Measurements from ENCODE around the gene GSN.

GSN gene

GRCh38 chr9:121357011-121357410 is 89.0 kb downstream of the GSN start:
- DNase-seq: no peak

- no peak for DNase-seq
These were observed 90.8 kb downstream of the GSN start for GRCh38 chr9:121358751-121359150.

DNA sequence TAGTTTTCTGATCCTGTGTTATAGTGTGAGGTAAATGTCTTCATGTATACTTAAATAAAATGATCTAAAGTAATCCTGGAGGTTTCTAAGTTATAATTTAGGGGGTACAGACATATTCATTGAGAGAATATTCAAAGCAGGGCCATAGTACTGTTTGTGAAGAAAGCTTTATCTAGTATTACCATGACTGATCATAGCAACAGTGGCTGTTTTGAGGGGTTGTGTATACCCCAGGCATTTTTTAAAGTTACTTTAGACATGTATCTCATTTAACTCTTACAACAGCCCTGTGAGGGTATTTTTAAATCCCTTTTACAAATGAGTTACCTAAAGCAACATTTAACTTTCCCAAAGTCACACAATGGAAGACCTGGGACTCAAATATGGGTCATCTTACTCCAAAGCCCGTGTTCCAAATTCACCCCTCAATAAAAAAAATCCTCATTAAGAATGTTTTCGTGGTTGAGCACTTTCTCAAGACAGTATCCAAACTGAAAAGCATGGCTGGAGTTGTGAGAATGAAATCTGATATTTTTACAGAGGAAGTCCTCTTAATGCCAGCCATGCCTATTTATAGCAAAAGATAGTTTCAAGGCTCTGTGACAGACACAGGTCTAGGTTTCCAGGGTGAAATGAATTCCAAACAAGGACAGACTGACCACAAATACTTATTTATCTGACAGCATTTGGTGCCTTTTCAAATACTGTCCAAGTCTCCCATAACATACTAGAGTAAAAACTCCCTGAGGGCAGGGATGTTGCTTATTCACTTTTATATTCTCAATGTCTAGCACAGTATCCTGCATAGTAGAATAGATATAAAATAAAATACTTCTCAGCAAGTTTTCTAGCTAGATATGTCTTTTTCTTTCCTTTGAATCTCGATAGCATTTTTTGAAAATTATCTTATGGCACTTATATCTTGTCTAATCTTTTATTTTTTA is 91.7 kb downstream of the GSN start:
- no peak for DNase-seq

DNA sequence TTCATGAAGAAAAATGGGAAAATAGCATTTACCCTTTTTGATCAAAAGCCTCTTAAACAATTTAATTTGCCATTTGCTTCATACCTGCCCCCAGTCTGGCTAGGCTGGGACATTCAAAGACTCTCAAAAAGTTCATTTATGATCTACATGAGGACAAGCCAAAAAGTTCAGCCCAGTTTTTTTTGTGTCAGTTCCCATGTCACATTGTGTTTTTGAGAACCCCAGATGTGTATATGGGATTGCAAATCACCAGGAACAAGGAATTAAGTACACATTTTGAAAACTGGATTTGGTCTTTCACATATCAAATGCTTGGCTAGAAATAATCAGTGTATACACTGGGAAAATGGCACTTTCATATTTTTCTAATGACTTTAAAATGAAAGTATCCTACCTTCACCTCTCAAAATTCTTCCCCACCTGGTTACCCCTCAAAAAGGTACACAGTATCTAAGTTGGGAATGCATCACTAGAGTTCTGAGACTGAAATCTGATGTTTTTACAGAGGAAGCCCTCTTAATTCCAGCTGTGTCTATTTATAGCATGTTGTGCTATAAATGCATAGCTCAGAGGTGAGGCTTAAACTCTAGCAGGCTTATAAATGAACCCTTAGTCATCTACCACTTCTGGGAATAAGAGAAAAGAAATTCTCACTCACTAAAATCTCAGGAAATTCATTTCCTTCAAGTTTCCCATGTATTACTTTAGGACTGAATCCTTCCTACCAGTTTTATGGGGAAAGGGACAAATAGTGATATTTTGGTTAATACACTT is 92.8 kb downstream of the GSN start:
- no peak for DNase-seq

DNA sequence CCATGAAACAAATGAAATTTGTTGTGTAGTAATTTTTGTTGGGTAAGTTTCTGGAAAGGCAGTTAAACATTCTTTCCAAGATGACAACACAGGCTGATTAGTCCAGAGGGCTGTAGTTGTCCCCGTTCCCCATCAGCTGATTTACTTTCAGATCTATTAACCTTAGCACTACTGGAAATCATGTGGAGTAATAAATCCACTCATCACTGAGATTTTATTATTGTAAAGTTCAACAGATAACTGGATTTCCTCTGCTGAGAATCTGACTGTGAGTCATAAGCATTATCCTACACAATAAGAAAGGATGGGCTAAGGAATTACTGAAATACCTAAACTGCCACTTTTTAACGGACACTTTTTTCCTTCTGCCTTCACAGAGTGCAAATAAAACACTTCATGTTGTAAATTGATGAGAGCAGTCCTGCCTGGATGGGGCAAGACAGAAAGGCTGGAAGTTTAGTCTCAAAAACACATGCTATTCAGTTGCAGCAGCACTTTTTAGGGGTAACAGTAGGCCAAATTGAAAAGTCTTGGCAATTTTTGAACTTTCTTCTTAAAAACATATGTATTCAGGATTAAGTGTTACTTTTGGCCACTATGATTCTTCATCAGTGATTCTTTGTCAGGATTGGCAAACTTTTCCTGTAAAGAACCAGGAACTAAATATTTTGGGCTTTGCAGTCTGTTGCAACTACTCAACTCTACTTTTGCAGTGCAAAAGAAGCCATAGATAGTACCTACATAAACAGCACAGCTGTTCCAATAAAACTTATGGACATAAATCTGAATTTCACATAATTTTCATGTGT is 95.1 kb downstream of the GSN start:
- DNase-seq: no peak

DNA sequence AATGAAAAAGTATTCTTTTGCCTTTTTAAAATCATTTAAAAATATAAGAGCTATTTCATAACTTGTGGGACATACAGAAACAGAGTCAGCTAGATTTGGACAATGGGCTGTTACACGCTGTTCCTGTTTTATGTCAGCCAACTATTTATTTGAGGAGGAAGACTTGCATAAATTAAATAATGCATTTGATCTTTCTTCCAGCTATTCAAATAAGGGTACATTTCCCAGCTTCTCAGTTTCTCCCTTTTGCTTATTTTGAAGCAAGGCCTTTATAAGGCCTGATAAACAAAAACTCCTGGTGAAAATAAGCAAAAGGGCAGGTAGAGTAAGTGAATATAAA is 95.6 kb downstream of the GSN start:
- DNase-seq: no peak

GRCh38 chr9:121364077-121364476 is 96.1 kb downstream of the GSN start:
- DNase-seq: no peak

DNA sequence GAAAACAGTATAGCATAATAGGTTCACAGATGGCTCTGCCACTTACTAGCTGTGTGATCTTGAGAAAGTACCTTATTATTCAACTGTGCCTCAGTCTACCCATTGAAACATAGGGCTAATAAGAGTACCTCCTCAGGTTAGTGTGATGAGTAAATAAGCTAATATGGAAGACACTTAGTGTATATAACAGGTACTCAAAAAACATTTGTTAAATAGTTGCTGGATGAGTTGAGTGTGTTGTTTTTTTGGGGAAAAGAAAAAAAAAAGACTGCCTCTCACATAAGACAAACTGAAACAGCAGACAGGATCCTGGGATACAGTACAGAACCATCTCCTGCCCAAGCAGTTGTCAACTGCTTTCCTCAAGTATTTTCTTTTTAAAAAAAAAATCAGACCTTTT is 96.9 kb downstream of the GSN start:
- no peak for DNase-seq

DNA sequence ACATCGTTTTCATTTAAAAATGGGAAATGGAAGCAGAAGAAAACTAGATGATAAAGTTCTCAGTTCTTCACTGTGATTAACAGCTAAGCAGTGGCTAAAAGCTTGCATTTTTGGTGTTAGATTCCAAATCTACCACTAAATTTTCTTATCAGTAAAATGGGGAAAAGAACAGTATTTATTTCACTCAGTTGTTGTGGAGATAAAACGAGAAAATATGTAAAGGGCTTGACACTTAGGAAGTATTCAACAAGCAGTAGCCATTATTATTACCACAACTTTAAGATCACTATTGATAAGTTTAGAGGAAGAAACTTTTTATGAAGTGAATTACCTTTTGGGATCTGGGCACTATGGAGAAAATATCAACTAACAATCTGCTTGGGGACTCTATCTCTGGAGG is 97.6 kb downstream of the GSN start:
- DNase-seq: no peak

- no peak for DNase-seq
These were observed 98.7 kb downstream of the GSN start for GRCh38 chr9:121366611-121367192.

DNA sequence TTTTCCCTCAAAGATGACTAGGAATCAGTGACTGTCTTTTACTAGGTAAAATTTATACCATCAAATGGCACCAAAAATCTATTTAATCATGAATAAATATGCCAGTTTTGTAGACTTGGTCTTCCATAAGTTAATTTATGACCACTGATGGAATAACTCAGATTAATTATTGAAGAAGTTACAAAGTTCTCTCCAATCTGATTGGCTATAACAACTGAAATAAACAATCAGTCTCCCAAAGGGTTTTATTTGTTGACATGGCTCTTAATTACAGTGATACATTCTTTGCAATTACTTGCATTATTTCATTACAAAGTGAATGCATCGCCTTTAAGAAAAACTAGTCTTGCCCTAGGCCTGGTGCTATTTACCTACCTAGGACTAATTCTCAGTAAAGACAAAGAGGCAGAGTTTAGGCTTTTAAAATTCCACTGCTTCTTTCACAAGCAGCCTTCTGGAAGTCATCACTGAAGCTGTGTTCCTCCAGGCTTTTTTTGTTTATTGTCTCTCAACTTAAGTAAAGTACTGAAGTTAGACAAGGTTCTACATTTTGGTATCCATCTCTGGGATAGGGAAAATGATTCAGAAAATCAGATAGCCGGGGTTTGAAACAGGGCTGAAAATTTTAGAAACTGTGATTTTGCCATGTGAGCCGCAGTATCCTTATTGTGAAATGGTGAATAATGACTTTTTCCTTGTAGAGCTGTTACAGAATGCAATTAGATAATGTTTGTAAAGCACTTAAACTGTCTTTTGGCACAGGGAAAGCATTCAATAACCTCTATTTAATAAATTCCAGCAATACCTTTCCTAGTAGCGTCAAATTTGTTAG is 99.6 kb downstream of the GSN start:
- DNase-seq: no peak

DNA sequence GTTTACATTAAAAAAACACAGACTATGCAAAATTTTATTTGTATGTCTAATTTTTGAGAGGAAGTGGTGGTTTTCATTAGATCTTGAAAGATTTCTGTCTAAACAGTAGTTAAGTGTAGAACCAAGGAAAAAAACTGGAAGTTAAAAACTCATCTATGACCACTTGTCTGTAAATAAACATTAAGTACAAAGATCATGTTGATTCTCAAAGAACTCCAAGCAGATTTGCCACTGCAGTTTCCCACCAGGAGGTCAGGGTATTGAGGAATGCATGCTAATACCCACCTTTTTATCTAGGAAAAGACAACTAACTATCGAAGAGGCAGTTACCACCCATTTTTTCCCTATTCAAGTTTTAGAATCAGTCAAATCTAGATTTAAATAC is 100.2 kb downstream of the GSN start:
- no peak for DNase-seq

GRCh38 chr9:121368745-121369144 is 100.8 kb downstream of the GSN start:
- no peak for DNase-seq

GRCh38 chr9:121369595-121370265 is 101.8 kb downstream of the GSN start, which contains the start of gene STOM:
Gene STOM, minus strand, starts transcription at chr9:121370250. Its CDS starts 63 bp downstream, at chr9:121370187.
- DNase-seq: peak; percentile 61

GRCh38 chr9:121371495-121372061 is 103.6 kb downstream of the GSN start:
- DNase-seq: no peak

DNA sequence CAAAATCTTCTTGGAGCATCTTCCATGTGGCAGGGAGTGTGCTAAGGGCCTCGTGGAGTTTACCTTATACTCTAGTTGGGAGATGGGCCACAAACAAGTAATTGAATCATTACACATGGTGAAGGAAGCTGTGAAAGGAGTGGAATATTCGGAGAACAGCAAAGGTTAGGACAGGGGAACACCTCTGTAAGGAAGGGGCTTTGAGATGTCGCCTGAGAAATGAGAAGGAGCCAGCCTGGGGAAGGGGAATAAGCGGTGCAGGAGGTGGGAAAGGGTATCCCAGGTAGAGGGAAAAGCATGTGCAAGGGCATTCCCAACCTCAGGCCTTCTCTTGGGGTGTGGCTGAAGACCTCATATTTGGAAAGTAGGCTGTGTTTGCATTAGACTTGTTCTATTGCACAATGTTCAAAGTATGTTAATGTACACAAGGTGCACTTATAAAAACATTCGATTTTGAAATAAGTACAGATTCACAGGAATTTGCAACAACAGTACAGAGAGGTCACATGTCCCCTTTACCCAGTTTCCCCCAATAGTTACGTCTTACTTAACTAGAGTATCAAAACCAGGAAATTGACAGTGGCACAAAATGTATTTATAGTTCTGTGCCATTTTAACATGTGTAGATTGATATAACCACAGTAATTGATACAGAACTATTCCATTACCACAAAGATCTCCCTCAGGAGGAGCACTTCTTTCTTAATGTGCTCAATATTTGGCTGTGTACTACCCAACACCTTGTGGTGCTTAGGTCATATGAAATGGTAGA is 104.5 kb downstream of the GSN start:
- no peak for DNase-seq

GRCh38 chr9:121373011-121373729 is 105.2 kb downstream of the GSN start:
- no peak for DNase-seq

GRCh38 chr9:121376214-121376830 is 108.4 kb downstream of the GSN start:
- DNase-seq: no peak

DNA sequence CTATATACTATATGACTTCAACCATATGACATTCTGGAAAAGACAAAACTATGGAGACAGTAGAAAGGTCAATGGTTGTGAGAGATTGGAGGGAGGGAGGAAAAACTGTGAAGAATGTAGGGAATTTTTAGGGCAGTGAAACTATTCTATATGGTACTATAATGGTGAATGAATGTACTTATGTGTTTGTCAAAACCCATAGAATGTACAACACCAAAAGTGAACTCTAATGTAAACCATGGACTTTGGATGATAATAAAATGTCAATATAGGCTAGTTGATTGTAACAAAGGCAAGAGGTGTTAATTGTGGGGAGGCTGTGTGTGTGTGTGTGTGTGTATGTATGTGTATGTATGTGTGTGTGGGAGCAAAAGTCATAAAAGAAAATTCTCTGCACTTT is 112.9 kb downstream of the GSN start:
- no peak for DNase-seq

Measured in activated naive CD4-positive, alpha-beta T cell treated with anti-CD3 and anti-CD28 coated beads, Interleukin-2, amount 50 U/mL, for 16 hours (primary cell).